Tibial nerve (tissue), 4 donors: ENCODE results near the gene CXCL11. TPM values are rescaled to one million over a fixed set of nuclear protein-coding genes. Genes with fewer than 3 reads are reported as not detected.
"Not testable (repeated sequence)": the region's sequence is repeated elsewhere in the genome, so short reads cannot be mapped to it uniquely, and the experiment has no call there.

Experiments
- DNase-seq, 2 donors: peaks; one replicate each; pipeline ENCODE4 v3.0.0-alpha.2; 2019; ENCODE audit warnings: low spot score in 2 of 2
- H3K27ac ChIP-seq, 4 donors: fragments of 200-600 bp; sonication (generic) in 3 of 4; one replicate each; pipeline ENCODE4 v1.5.1; 2017 to 2019; ENCODE audit warnings: mild to moderate bottlenecking in 1 of 4
- H3K27me3 ChIP-seq, 2 donors: fragments of 200-600 bp; sonication (generic) in 1 of 2; one replicate each; pipeline versions ENCODE4 v1.5.1 to v1.6.0; 2017 to 2019
- H3K36me3 ChIP-seq, 3 donors: fragments of 200-600 bp; sonication (generic); one replicate each; pipeline ENCODE4 v1.5.1; 2018 to 2019
- H3K4me1 ChIP-seq, 4 donors: fragments of 200-600 bp; sonication (generic) in 3 of 4; one replicate each; pipeline ENCODE4 v1.5.1; 2017 to 2019
- H3K4me3 ChIP-seq, 4 donors: fragments of 200-600 bp; sonication (generic) in 3 of 4; one replicate each; pipeline ENCODE4 v1.5.1; 2017 to 2019; ENCODE audit warnings: mild to moderate bottlenecking in 1 of 4, moderate library complexity in 1 of 4
- H3K9me3 ChIP-seq, 4 donors: fragments of 200-600 bp; sonication (generic) in 3 of 4; one replicate each; pipeline ENCODE4 v1.5.1; 2017 to 2019
- CTCF ChIP-seq, 5 experiments: fragments of 200-600 bp in 3 of 5; fragments of 450-650 bp in 2 of 5; sonication (generic) in 3 of 5; IDR thresholded peaks; one replicate each; pipeline ENCODE4 v1.5.1; 2016 to 2019; ENCODE audit warnings: antibody characterized with exemption in 5 of 5, mild to moderate bottlenecking in 3 of 5, moderate library complexity in 2 of 5
- EP300 ChIP-seq, 2 donors: sonication (generic); formaldehyde crosslinking; IDR thresholded peaks; one replicate each; pipeline ENCODE4 v1.6.1; 2017; ENCODE audit warnings: antibody characterized with exemption in 2 of 2, mild to moderate bottlenecking in 1 of 2
- POLR2A ChIP-seq, 2 donors: fragments of 450-650 bp; IDR thresholded peaks; one replicate each; pipeline ENCODE4 v1.6.1; 2017; ENCODE audit warnings: antibody characterized with exemption in 2 of 2, mild to moderate bottlenecking in 2 of 2, moderate library complexity in 2 of 2
- WGBS, 2 donors: methylation state at CpG; one replicate each; pipeline ENCODE4 v1.1.5; 2018; 5-methylcytosine and 5-hydroxymethylcytosine counted together
- total RNA-seq, 4 donors: library from RNA; depleted of rRNA; stranded (reverse); fragments of >200 nt; gene quantifications; one replicate each; pipeline ENCODE4 v1.1.0, GENCODE V29; 2016

Gene CXCL11
- total RNA-seq, 4 donors from 2014 or later: not detected

DNA sequence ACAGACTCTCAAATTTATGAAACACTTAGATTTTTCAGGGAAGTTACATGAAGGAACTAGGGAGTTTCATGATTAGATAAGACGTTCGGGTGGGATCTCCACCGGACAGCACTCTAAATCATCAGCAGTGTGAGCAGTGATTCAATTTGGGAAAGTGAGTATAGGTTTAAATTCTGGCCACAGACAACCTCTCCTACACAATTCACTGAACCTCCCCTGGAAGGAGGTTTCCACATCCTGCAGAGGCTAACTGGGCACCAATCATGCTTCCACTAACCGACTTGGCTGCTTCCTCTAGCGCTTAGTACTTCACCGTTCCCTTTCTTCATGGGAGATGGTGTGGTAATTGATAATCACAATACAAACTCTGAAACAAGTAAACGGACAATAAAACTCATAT lies 34.2 kb downstream of the CXCL11 start:
- Histone ChIP-seq H3K27ac (no peak overlapping the region), H3K36me3 (no peaks in the 10 kb centered on the region), H3K27me3 (no peaks in the 10 kb centered on the region), H3K9me3 (no peaks in the 10 kb centered on the region), H3K4me3 (no peak overlapping the region), H3K4me1 (no peaks in the 10 kb centered on the region)
- 82 to 84% methylated on average over 7 of the region's 7 CpGs for WGBS, 2 donors
- TF ChIP-seq CTCF (IDR thresholded peaks at IDR 0.05) (no peak), POLR2A (IDR thresholded peaks at IDR 0.05) (no peak), EP300 (IDR thresholded peaks at IDR 0.05) (no peak)
- no peak for DNase-seq

DNA sequence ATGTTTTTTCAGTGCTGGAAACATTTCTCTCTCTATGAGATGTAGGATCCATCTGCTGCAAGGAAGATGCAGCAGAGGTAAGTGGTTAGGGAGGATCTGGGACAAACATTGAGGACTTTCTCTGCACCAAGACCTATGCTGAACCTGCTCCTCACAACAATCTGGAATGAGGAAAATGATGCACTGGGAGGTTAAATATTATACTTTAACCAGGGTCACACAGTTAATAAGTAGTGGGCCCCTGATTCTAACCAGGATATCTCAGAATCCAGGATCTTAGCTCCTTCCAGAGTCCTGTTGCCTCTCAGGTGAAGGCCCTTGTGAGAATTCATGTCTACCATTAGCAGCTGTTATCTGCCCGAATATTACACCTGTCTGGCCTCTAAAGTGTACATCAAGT lies 35.6 kb downstream of the CXCL11 start:
- H3K4me1 ChIP-seq: no peaks in the 10 kb centered on the region
- no peak for TF ChIP-seq EP300 (IDR thresholded peaks at IDR 0.05)
- no peak for TF ChIP-seq POLR2A (IDR thresholded peaks at IDR 0.05)
- no peak for TF ChIP-seq CTCF (IDR thresholded peaks at IDR 0.05)
- DNase-seq: no peak
- 94 to 96% methylated on average over 1 of the region's 1 CpG for WGBS, 2 donors
- H3K4me3 ChIP-seq: no peak overlapping the region
- no peaks in the 10 kb centered on the region for H3K27me3 ChIP-seq
- H3K27ac ChIP-seq: no peak overlapping the region
- H3K9me3 ChIP-seq: no peaks in the 10 kb centered on the region
- H3K36me3 ChIP-seq: no peaks in the 10 kb centered on the region

DNA sequence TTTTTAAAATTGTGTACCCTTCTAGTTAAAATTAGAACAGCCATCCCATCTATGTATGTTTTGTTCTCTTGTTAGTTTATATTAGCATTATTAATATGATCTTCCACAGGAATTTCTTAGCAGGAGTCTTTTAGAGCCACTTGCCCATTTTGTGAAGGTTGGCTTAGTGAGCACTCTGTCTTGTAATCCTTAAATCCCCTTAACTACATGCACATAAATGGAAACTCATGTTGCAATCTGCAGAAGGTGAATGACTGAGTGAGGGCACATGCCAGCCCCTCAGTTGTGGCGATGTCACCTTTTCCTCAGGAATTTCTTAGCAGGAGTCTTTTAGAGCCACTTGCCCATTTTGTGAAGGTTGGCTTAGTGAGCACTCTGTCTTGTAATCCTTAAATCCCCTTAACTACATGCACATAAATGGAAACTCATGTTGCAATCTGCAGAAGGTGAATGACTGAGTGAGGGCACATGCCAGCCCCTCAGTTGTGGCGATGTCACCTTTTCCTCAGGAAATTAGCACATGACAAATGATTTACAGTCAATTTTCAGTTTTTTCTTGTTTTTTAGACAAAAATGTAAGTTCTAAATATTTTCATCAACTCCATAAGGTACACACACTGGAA lies 37.2 kb downstream of the CXCL11 start:
- not testable (repeated sequence) for H3K4me1 ChIP-seq, H3K27me3 ChIP-seq, DNase-seq, H3K27ac ChIP-seq, H3K36me3 ChIP-seq, H3K9me3 ChIP-seq, H3K4me3 ChIP-seq
- 86% methylated on average over 2 of the region's 2 CpGs for WGBS, 2 donors

DNA sequence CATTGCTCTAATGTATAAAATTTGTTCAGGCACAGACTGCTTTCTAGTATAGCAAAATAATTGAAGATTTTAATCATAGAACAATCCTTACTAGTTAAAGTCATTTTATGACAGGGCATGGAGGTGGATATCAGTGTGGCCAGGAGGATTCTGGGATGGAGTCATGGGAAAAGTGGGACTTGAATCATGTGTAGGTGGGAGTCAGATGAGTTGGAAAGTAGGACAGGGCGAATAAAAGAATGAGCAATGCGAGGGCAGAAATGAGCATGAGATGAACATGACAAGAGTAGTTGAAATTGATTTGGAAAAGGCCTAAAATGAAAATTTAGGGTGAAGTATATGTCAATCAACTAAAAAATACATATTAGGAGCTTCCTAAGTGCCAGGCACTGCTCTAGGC lies 37.9 kb downstream of the CXCL11 start:
- Histone ChIP-seq H3K36me3 (no peaks in the 10 kb centered on the region), H3K9me3 (no peaks in the 10 kb centered on the region), H3K4me1 (no peaks in the 10 kb centered on the region), H3K27ac (no peak overlapping the region), H3K4me3 (no peak overlapping the region), H3K27me3 (no peaks in the 10 kb centered on the region)
- TF ChIP-seq EP300 (IDR thresholded peaks at IDR 0.05) (no peak), POLR2A (IDR thresholded peaks at IDR 0.05) (no peak), CTCF (IDR thresholded peaks at IDR 0.05) (no peak)
- 74 to 89% methylated on average over 2 of the region's 2 CpGs for WGBS, 2 donors
- no peak for DNase-seq

GRCh38 chr4:75997081-75997480 lies 38.8 kb downstream of the CXCL11 start:
- Histone ChIP-seq H3K27ac (no peak overlapping the region), H3K36me3 (no peaks in the 10 kb centered on the region), H3K4me1 (no peaks in the 10 kb centered on the region), H3K9me3 (no peaks in the 10 kb centered on the region), H3K4me3 (no peak overlapping the region), H3K27me3 (no peaks in the 10 kb centered on the region)
- WGBS, 2 donors: 75 to 87% methylated on average over 1 of the region's 1 CpG
- no peak for DNase-seq
- no peak for TF ChIP-seq EP300 (IDR thresholded peaks at IDR 0.05)
- TF ChIP-seq CTCF (IDR thresholded peaks at IDR 0.05): no peak
- no peak for TF ChIP-seq POLR2A (IDR thresholded peaks at IDR 0.05)

- WGBS, 2 donors: 8 to 9% methylated on average over 5 of the region's 5 CpGs
- Histone ChIP-seq H3K4me3 (no peak overlapping the region), H3K9me3 (no peaks in the 10 kb centered on the region), H3K36me3 (no peaks in the 10 kb centered on the region), H3K27ac (no peak overlapping the region), H3K27me3 (no peaks in the 10 kb centered on the region), H3K4me1 (peaks cover 0 to 5% (median 0%) of the 10 kb centered on the region in 4 donors)
- peak; percentile 44 to 74 (median 66) for TF ChIP-seq CTCF (IDR thresholded peaks at IDR 0.05)
- TF ChIP-seq POLR2A (IDR thresholded peaks at IDR 0.05): no peak
- no peak for DNase-seq
These were observed 40.1 kb downstream of the CXCL11 start for GRCh38 chr4:75995727-75996126.
